ENCODE measurements around the gene VSX1.

Gene VSX1

DNA sequence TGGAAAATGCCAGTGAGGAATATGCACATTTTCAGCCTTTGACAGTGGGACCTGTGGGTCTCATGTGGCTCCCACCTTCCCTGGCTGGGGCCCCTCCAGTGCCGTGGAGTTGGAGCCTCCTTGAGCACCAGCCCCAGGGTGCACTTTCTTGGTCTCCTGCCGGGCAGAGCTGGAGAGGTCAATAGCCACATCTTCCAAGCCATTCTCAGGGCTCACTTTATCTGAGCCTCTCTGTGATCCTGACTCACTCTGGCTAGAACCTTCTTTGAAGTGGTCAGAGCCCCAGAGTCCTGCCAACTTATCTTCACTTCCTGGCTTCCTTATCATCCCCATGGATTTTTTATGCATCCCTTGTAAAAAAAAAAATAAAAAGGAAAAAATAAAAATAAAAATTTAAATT lies 5.7 kb downstream of the VSX1 start:
- TF ChIP-seq, protein P1, sequence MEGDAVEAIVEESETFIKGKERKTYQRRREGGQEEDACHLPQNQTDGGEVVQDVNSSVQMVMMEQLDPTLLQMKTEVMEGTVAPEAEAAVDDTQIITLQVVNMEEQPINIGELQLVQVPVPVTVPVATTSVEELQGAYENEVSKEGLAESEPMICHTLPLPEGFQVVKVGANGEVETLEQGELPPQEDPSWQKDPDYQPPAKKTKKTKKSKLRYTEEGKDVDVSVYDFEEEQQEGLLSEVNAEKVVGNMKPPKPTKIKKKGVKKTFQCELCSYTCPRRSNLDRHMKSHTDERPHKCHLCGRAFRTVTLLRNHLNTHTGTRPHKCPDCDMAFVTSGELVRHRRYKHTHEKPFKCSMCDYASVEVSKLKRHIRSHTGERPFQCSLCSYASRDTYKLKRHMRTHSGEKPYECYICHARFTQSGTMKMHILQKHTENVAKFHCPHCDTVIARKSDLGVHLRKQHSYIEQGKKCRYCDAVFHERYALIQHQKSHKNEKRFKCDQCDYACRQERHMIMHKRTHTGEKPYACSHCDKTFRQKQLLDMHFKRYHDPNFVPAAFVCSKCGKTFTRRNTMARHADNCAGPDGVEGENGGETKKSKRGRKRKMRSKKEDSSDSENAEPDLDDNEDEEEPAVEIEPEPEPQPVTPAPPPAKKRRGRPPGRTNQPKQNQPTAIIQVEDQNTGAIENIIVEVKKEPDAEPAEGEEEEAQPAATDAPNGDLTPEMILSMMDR (IDR thresholded peaks at IDR 0.05; ENCODE audit: control insufficient read depth, extremely low read depth, insufficient read depth), result no peak
- DNase-seq (ENCODE audit: low read depth), result no peak
- H3K4me3 ChIP-seq (ENCODE audit: low read depth, low read length), result no peak overlapping the region

DNA sequence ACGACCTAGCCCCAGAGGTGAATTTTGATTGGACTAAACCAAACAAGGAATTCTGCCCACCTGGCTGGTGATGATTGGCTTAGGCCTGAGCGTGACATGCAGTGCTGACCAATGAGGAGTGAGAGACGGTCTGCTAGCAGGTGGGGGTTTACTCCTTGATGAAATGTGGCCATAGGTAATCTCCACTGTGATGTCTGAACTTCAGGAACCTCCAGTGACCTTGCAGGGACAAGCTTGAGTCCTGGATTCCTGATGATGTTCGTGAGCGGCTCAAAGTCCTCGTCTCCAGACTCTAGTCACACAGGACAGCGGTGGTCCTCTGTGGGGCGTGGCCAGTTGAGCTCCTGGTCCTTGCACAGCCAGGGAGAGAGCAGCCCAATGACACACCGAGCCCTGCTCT lies 8.4 kb downstream of the VSX1 start:
- DNase-seq (ENCODE audit: low read depth), result no peak
- TF ChIP-seq, protein P1 (IDR thresholded peaks at IDR 0.05; ENCODE audit: control insufficient read depth, extremely low read depth, insufficient read depth), result no peak
- no peak overlapping the region for H3K4me3 ChIP-seq (ENCODE audit: low read depth, low read length)

DNA sequence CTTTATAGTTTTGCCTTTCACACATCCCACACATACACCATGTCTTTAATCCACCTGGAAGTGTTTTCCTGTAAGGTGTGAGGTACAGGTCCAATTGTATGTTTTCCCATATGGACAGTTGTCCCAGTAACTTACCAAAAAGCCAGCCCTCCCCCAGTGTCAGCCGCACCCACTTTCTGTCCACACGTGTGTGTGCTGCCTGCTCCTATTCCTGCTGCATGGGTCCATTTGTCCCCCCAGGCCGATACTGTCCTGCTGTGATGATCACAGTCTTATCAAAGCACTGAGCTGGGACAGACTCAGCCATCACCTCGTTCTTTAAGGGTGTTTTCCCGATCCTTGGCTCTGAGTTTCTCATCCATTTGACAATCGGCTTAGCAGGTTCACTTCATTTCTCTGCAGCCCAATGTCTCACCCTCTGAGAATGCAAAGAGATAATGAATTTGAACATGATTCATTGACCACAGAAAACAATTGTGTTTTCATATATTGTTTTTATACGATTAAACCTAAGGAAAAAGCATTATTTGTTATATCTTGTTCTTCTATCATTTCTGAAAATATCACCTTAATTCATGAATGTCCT lies 9.6 kb downstream of the VSX1 start:
- H3K4me3 ChIP-seq (ENCODE audit: low read depth, low read length), result no peak overlapping the region
- no peak for DNase-seq (ENCODE audit: low read depth)
- TF ChIP-seq, protein P1 (IDR thresholded peaks at IDR 0.05; ENCODE audit: control insufficient read depth, extremely low read depth, insufficient read depth), result no peak

DNA sequence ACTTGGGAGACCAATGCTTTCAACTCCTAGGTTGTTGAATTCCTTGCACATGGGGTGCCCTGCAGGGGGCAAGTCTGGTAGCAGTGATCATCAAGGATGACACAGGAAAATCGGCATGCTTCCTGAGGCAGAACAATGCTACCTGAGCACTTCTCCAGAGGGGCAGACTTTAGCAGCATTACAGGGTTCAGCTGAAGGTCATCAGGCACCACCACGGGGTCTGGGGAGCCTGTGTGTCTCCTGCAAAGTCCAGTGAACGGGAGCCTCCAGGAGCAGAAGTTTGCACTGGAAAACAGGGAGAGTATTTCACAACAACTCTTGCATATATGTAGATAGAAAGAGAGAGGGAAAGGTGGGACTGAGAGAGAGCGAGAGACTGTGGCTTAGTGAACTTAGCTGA lies 10.2 kb downstream of the VSX1 start:
- no peak for DNase-seq (ENCODE audit: low read depth)
- TF ChIP-seq, protein P1 (IDR thresholded peaks at IDR 0.05; ENCODE audit: control insufficient read depth, extremely low read depth, insufficient read depth), result no peak
- H3K4me3 ChIP-seq (ENCODE audit: low read depth, low read length), result no peak overlapping the region

DNA sequence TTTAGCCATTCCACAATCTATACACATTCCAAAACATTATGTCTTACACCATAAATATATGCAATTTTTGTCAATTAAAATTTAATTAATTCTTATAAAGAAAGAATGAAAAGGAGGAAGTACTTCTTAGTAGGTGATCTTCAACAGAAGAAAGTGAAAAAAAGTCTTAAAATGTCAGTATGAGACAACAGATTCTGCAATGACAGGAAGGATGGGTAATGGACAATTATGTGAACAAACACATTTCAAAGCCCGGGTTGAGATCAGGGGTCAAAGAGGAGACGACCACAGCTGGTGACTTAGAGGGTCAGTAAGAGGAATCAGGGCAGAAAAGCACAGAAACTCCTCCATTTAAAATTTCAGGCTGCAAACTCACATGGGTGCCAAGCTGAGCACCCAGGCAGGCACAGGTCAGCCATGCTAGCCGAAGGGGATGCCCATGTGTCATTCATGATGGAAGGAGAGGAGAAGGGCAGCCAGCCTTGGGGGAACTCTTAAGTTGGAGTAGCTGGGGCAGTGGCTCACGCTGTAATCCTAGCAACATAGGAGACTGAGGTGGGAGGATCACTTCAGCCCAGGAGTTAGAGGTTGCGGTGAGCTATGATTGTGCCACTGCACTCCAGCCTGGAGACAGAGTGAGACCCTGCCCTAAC lies 11.0 kb downstream of the VSX1 start:
- TF ChIP-seq, protein P1 (IDR thresholded peaks at IDR 0.05; ENCODE audit: control insufficient read depth, extremely low read depth, insufficient read depth), result no peak
- no peak for DNase-seq (ENCODE audit: low read depth)

DNA sequence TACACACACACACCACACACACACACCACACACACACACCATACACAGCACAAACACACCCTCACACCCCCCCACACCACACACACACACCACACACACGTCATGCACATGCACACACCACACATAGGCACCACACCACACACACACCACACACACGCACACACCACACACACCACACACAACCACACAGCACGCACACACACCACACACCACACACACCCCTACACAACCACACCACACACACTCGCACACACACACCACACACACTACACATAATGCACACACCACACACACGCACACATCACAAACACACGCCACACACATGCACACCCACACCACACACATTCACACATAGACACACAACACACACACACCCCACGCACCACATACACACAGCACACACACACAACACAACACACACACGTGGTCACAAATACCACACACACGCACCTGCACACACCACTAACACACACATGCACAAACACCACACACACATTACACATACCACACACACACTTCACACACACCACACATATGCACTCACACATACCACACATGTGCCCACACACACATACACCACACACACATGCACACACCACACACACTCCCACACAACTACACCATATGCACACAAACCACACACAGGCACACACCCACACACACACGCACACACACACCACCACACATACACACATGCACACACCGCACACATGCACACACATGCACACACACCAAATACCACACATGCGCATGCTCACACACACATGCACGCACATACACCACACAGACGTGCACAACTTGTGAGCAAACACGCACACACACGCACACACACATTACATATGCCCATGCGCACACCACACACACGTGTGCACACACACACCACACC lies 14.6 kb downstream of the VSX1 start:
- TF ChIP-seq, protein P1 (IDR thresholded peaks at IDR 0.05; ENCODE audit: control insufficient read depth, extremely low read depth, insufficient read depth), result no peak
- DNase-seq (ENCODE audit: low read depth), result no peak
- no peak overlapping the region for H3K4me3 ChIP-seq (ENCODE audit: low read depth, low read length)

More for the DNA sequence above, 11.0 kb downstream of the VSX1 start:
- no peak overlapping the region for H3K4me3 ChIP-seq (ENCODE audit: low read depth, low read length)

Data from LNCaP clone FGC (cell line).